ENCODE results near the gene CABCOCO1. TPM values are rescaled to one million over a fixed set of nuclear protein-coding genes. Genes with fewer than 3 reads are reported as not detected.
"Not testable (repeated sequence)": the region's sequence is repeated elsewhere in the genome, so short reads cannot be mapped to it uniquely, and the experiment has no call there.

CABCOCO1 gene
- total RNA-seq, 1 experiment from 2014 or later, result not detected

DNA sequence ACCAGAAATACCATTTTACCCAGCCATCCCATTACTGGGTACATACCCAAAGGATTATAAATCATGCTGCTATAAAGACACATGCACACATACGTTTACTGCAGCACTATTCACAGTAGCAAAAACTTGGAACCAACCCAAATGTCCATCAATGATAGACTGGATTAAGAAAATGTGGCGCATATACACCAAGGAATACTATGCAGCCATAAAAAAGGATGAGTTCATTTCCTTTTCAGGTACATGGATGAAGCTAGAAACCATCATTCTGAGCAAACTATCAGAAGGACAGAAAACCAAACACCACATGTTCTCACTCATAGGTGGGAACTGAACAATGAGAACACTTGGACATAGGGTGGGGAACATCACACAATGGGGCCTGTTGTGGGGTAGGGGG, 62.5 kb downstream of the CABCOCO1 start:
- H3K4me2 ChIP-seq (ENCODE audit: low read length); BruUV-seq (replicated peaks); H3K36me3 ChIP-seq (ENCODE audit: control insufficient read depth in 1 of 2, insufficient read depth in 2 of 2, low read length in 2 of 2); H3K27me3 ChIP-seq (ENCODE audit: insufficient read depth, low read length); H3K4me1 ChIP-seq (ENCODE audit: control insufficient read depth in 1 of 2, insufficient read depth in 2 of 2, low read length in 2 of 2); DNase-seq (ENCODE audit: low read depth, low spot score); intact Hi-C loops (cut with micrococcal nuclease); H3K79me2 ChIP-seq (ENCODE audit: insufficient read depth, low read length); H3K9me3 ChIP-seq (ENCODE audit: control insufficient read depth in 1 of 2, insufficient read depth in 1 of 2, low read depth in 1 of 2, low read length in 2 of 2); CTCF ChIA-PET; H3K9me2 ChIP-seq (ENCODE audit: insufficient read depth); H3K9ac ChIP-seq (ENCODE audit: low read length); POLR2A ChIA-PET; H4K20me1 ChIP-seq (ENCODE audit: insufficient read depth); H2AFZ ChIP-seq (ENCODE audit: low read depth, low read length, poor library complexity, severe bottlenecking); H3K4me3 ChIP-seq (replicated peaks in 1 of 2; ENCODE audit: low read depth in 1 of 2, low read length in 2 of 2); H3K27ac ChIP-seq (ENCODE audit: low read depth, low read length); ATAC-seq; RAD21 ChIA-PET (ENCODE audit: low non-redundant PET in 1 of 2, low total read pairs in 2 of 2, uncharacterized antibody in 2 of 2, unreplicated experiment in 2 of 2): not testable (repeated sequence)

DNA sequence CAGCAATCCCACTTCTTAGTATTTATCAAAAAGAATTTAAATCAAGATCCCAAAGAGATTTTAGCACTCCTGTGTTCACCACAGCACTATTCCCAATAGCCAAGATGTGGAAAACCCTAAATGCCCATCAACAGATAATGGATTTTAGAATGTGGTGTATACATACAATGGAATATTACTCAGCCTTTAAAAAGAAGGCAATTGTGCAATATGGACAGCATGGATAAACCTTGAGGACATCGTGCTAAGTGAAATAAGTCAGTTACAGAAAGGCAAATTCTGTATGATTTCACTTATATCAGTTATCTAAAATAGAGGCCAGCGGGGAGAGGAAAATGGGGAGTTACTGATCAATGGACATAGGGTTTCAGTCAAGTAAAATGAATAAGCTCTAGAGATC, 66.9 kb downstream of the CABCOCO1 start:
- CTCF ChIA-PET, result no interaction called here
- H3K4me3 ChIP-seq (replicated peaks in 1 of 2; ENCODE audit: low read depth in 1 of 2, low read length in 2 of 2), result no peak overlapping the region
- TF ChIP-seq JUND (IDR thresholded peaks at IDR 0.05) (no peak), YY1 (IDR thresholded peaks at IDR 0.05; ENCODE audit: extremely low read depth, insufficient replicate concordance, low read depth, low read length) (no peak), EGR1 (IDR thresholded peaks at IDR 0.05; ENCODE audit: low read depth) (no peak), ELF1 (IDR thresholded peaks at IDR 0.05; ENCODE audit: borderline replicate concordance, low read depth) (no peak), EZH2phosphoT487 (IDR thresholded peaks at IDR 0.05; ENCODE audit: borderline replicate concordance) (no peak), POLR2AphosphoS5 (IDR thresholded peaks at IDR 0.05; ENCODE audit: low read depth, low read length) (no peak), POLR2A (IDR thresholded peaks at IDR 0.05; ENCODE audit: borderline replicate concordance, extremely low read depth, insufficient read depth, insufficient read length) (no peak)
- TF ChIP-seq, protein P1, sequence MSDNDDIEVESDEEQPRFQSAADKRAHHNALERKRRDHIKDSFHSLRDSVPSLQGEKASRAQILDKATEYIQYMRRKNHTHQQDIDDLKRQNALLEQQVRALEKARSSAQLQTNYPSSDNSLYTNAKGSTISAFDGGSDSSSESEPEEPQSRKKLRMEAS (IDR thresholded peaks at IDR 0.05), result no peak
- TF ChIP-seq, protein P2, sequence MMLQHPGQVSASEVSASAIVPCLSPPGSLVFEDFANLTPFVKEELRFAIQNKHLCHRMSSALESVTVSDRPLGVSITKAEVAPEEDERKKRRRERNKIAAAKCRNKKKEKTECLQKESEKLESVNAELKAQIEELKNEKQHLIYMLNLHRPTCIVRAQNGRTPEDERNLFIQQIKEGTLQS (IDR thresholded peaks at IDR 0.05), result no peak
- no peak overlapping the region for H3K9ac ChIP-seq (ENCODE audit: low read length)
- H3K27me3 ChIP-seq (ENCODE audit: insufficient read depth, low read length), result no peaks in the 10 kb centered on the region
- no peak overlapping the region for H2AFZ ChIP-seq (ENCODE audit: low read depth, low read length, poor library complexity, severe bottlenecking)
- H4K20me1 ChIP-seq (ENCODE audit: insufficient read depth), result no peaks in the 10 kb centered on the region
- ATAC-seq (no peak), DNase-seq (ENCODE audit: low read depth, low spot score) (no peak)
- H3K27ac ChIP-seq (ENCODE audit: low read depth, low read length), result no peak overlapping the region
- no peaks in the 10 kb centered on the region for H3K36me3 ChIP-seq (ENCODE audit: control insufficient read depth in 1 of 2, insufficient read depth in 2 of 2, low read length in 2 of 2)
- H3K9me3 ChIP-seq (ENCODE audit: control insufficient read depth in 1 of 2, insufficient read depth in 1 of 2, low read depth in 1 of 2, low read length in 2 of 2), result no peaks in the 10 kb centered on the region
- intact Hi-C loops (cut with micrococcal nuclease), result no loop called here
- no peaks in the 10 kb centered on the region for H3K9me2 ChIP-seq (ENCODE audit: insufficient read depth)
- no peaks in the 10 kb centered on the region for H3K79me2 ChIP-seq (ENCODE audit: insufficient read depth, low read length)
- RAD21 ChIA-PET (ENCODE audit: low non-redundant PET in 1 of 2, low total read pairs in 2 of 2, uncharacterized antibody in 2 of 2, unreplicated experiment in 2 of 2), result no interaction called here
- no peaks in the 10 kb centered on the region for H3K4me1 ChIP-seq (ENCODE audit: control insufficient read depth in 1 of 2, insufficient read depth in 2 of 2, low read length in 2 of 2)
- BruUV-seq (replicated peaks), result no TSS peak
- POLR2A ChIA-PET, result no interaction called here
- no peak overlapping the region for H3K4me2 ChIP-seq (ENCODE audit: low read length)

Data from HCT116 (cell line).